Colonic mucosa (tissue), 4 donors: ENCODE results near the gene DTYMK. TPM values are rescaled to one million over a fixed set of nuclear protein-coding genes. Genes with fewer than 3 reads are reported as not detected.

Experiments used
- DNase-seq: peaks from one replicate; pipeline ENCODE4 v3.0.0-alpha.2; 2020
- H3K27ac ChIP-seq: fragments of 200-600 bp; one replicate; pipeline ENCODE4 v1.8.0; 2021
- H3K27me3 ChIP-seq: fragments of 200-600 bp; one replicate; pipeline ENCODE4 v1.8.0; 2021
- H3K36me3 ChIP-seq: fragments of 200-600 bp; one replicate; pipeline ENCODE4 v1.8.0; 2021
- H3K4me1 ChIP-seq: fragments of 200-600 bp; one replicate; pipeline ENCODE4 v1.8.0; 2021; ENCODE audit warnings: mild to moderate bottlenecking
- H3K4me3 ChIP-seq: fragments of 200-600 bp; one replicate; pipeline ENCODE4 v1.8.0; 2021
- H3K9ac ChIP-seq, 2 donors: one replicate each; pipeline ENCODE4 v1.7.0; 2013; ENCODE audit warnings: control low read depth in 2 of 2, low read depth in 2 of 2, low read length in 2 of 2
- H3K9me3 ChIP-seq: fragments of 200-600 bp; one replicate; pipeline ENCODE4 v1.8.0; 2021
- CTCF ChIP-seq: fragments of 200-600 bp; IDR thresholded peaks from one replicate; pipeline ENCODE4 v1.8.0; 2022; ENCODE audit warnings: antibody characterized with exemption, mild to moderate bottlenecking
- intact Hi-C: fragments of 100-400 bp; cut with DNase I; formaldehyde crosslinking; loops from one replicate; pipeline ENCODE4 v1.14.1; 2022
- total RNA-seq, 2 donors: library from RNA; stranded (reverse); fragmentation: NEBNext Ultra II Directional in 1 of 2; extraction: Animal tissue kit (Norgen Biotek cat#: 25700) in 1 of 2; gene quantifications; one replicate each; pipeline ENCODE4 v1.2.1, GENCODE V29; 2021
- donor health status: healthy.
- donor health status: DM: no; HTN: no; CAD: no.
- donor health status: DM: no; HTN: no; CAD: no.

Gene DTYMK
- total RNA-seq, 2 donors from 2014 or later = 22.6 to 106 TPM

DNA sequence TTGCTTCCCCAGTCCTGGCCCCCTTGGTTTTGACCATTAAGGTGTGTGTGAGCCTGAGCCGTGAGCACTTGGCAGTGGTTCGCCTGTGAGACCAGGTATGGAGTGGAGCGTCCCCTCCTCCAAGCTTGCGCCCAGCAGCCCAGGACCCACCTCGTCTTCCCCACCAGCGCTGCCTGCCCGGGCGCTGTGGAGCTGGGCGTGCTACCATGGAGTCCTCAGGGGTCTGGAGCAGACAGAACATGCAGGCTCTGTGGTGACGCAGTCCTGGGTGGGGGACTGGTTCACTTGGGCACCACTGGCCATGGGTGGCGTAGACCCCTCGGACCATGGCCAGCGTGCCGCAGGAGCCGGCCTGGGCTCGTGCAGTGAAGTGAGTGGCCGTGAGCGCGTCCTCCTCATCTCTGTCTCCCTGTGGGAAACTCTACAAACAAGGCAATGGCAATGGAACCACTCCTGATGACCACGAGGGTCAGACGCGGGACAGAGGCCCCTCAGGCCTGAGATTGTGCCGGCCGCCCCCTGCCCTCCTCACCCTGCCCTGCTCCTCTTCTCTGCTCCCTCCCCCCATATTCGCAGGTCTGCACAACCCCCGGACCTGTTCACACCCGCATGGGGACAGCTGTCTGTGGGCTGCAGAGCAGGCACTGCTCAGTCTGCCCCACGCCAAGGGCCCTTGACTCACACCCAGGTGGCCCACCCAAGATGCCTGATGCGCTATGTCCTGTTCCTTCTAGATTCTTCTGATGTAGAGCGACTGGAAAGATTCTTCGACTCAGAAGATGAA is 15.0 kb downstream of the DTYMK start:
- no peak overlapping the region for H3K27ac ChIP-seq
- H3K9me3 ChIP-seq = no peaks in the 10 kb centered on the region
- no peaks in the 10 kb centered on the region for H3K4me1 ChIP-seq
- no peak overlapping the region for H3K9ac ChIP-seq
- intact Hi-C loops = no loop called here
- no peaks in the 10 kb centered on the region for H3K27me3 ChIP-seq
- DNase-seq = no peak
- no peak for TF ChIP-seq CTCF
- H3K4me3 ChIP-seq = no peak overlapping the region
- H3K36me3 ChIP-seq = peaks cover 9% of the 10 kb centered on the region

- no peak for TF ChIP-seq CTCF
- Histone ChIP-seq H3K4me3 (no peak overlapping the region), H3K9me3 (no peaks in the 10 kb centered on the region), H3K4me1 (no peaks in the 10 kb centered on the region), H3K27me3 (no peaks in the 10 kb centered on the region), H3K36me3 (peaks cover 9% of the 10 kb centered on the region), H3K27ac (no peak overlapping the region), H3K9ac (no peak overlapping the region)
- DNase-seq = no peak
- intact Hi-C loops = no loop called here
These were observed 16.1 kb downstream of the DTYMK start for GRCh38 chr2:241670333-241671110.

DNA sequence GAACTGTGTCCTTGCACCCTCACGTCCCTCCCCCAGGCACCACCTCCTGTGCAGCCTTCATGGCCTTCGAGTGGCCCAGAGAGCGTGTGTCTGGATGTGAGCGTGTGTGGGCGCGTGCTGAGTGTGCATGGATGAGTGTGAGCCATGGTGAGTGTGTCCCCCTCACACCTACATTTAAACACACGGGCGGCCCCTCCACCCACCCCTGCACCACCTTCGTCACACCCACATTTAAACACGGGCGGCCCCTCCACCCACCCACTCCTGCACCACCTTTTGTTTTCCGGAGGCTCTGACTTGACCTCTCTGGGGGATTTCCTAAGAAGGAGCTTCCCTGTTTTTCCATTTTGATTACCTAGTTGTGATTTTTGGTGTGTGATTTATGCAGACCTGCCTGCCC is 17.8 kb downstream of the DTYMK start:
- intact Hi-C loops = no loop called here

GRCh38 chr2:241668354-241668753 is 18.3 kb downstream of the DTYMK start:
- H3K9ac ChIP-seq = no peak overlapping the region
- H3K27me3 ChIP-seq = no peaks in the 10 kb centered on the region
- TF ChIP-seq CTCF = no peak
- H3K4me3 ChIP-seq = no peak overlapping the region
- no peaks in the 10 kb centered on the region for H3K4me1 ChIP-seq
- no peaks in the 10 kb centered on the region for H3K9me3 ChIP-seq
- intact Hi-C loops = no loop called here
- H3K36me3 ChIP-seq = peaks cover 9% of the 10 kb centered on the region
- no peak for DNase-seq
- no peak overlapping the region for H3K27ac ChIP-seq

More for the DNA sequence above, 17.8 kb downstream of the DTYMK start:
- Histone ChIP-seq H3K27me3 (no peaks in the 10 kb centered on the region), H3K27ac (no peak overlapping the region), H3K4me1 (no peaks in the 10 kb centered on the region), H3K36me3 (peaks cover 9% of the 10 kb centered on the region), H3K9ac (no peak overlapping the region), H3K9me3 (no peaks in the 10 kb centered on the region), H3K4me3 (no peak overlapping the region)
- no peak for TF ChIP-seq CTCF
- DNase-seq = no peak

GRCh38 chr2:241666627-241667400 is 19.8 kb downstream of the DTYMK start:
- H3K27me3 ChIP-seq = no peaks in the 10 kb centered on the region
- no peak overlapping the region for H3K27ac ChIP-seq
- no peak overlapping the region for H3K4me3 ChIP-seq
- H3K9me3 ChIP-seq = no peaks in the 10 kb centered on the region
- TF ChIP-seq CTCF = no peak
- intact Hi-C loops = no loop called here
- peaks cover 9% of the 10 kb centered on the region for H3K36me3 ChIP-seq
- no peaks in the 10 kb centered on the region for H3K4me1 ChIP-seq
- no peak overlapping the region for H3K9ac ChIP-seq
- no peak for DNase-seq
